H1 (cell line): Measurements from ENCODE around the gene CELF1. TPM values are rescaled to one million over a fixed set of nuclear protein-coding genes. Genes with fewer than 3 reads are reported as not detected.

Experiments used
- CBX8 ChIP-seq: fragments of 300-800, 300-1000 bp; sonication (generic); IDR thresholded peaks from 2 replicates; pipeline ENCODE4 v1.7.1; 2016; ENCODE audit warnings: low read depth, low read length, borderline replicate concordance
- CHD7 ChIP-seq: fragments of 300-600 bp; sonication (generic); IDR thresholded peaks from 2 replicates; pipeline ENCODE4 v1.7.1; 2012; ENCODE audit warnings: low read length, moderate library complexity, mild to moderate bottlenecking, inconsistent platforms; ENCODE audit not compliant: insufficient replicate concordance
- FOSL1 ChIP-seq: IDR thresholded peaks from 2 replicates; pipeline ENCODE4 v1.6.1; 2011; ENCODE audit warnings: mild to moderate bottlenecking, low read depth, low read length, moderate library complexity; ENCODE audit not compliant: insufficient read depth
- KDM4A ChIP-seq: IDR thresholded peaks from one replicate; pipeline ENCODE4 v1.7.1; 2012; ENCODE audit warnings: low read depth, mild to moderate bottlenecking, moderate library complexity, low read length, inconsistent platforms; ENCODE audit not compliant: severe bottlenecking
- POU5F1 ChIP-seq: IDR thresholded peaks from 2 replicates; pipeline ENCODE4 v1.6.1; 2011; ENCODE audit warnings: low read depth, mild to moderate bottlenecking, low read length, moderate library complexity
- RXRA ChIP-seq: IDR thresholded peaks from 2 replicates; pipeline ENCODE4 v1.6.1; 2011; ENCODE audit warnings: low read depth, mild to moderate bottlenecking, low read length, moderate library complexity; ENCODE audit not compliant: insufficient read depth
- SP4 ChIP-seq: IDR thresholded peaks from 2 replicates; pipeline ENCODE4 v1.6.1; 2012; ENCODE audit warnings: low read length, inconsistent platforms
- SUZ12 ChIP-seq: fragments of 200-600 bp; sonication (generic); IDR thresholded peaks from 2 replicates; pipeline ENCODE4 v1.6.1; 2012; ENCODE audit warnings: mild to moderate bottlenecking, inconsistent platforms, low read length, moderate library complexity, mixed read lengths
- TAF7 ChIP-seq: optimal IDR thresholded peaks from 2 replicates; pipeline ENCODE3; 2011; ENCODE audit warnings: low read depth, mild to moderate bottlenecking, inconsistent platforms, low read length, moderate library complexity, borderline replicate concordance
- YY1 ChIP-seq: IDR thresholded peaks from 2 replicates; pipeline ENCODE4 v1.6.1; 2011; ENCODE audit warnings: low read depth, mild to moderate bottlenecking, low read length
- ZNF274 ChIP-seq: IDR thresholded peaks from 2 replicates; pipeline ENCODE4 v1.7.0; 2012; ENCODE audit warnings: low read length, borderline replicate concordance; ENCODE audit errors: extremely low read depth
- polyA plus RNA-seq, 7 experiments: library from polyadenylated mRNA; depleted of rRNA in 3 of 7; stranded (reverse) in 5 of 7; unstranded in 2 of 7; fragments of >200 nt in 5 of 7; fragments of 200-250 nt in 2 of 7; gene quantifications; 1 replicate in 5 of 7; 2 replicates in 1 of 7; 4 replicates in 1 of 7; pipeline versions ENCODE4 v1.2.1 to v1.2.3, GENCODE V29; 2011 to 2013; ENCODE audit warnings: missing spikeins in 2 of 7, mixed read lengths in 2 of 7
- total RNA-seq: library from RNA; stranded (reverse); fragmentation: NEBNext Ultra II Directional; extraction: Animal tissue kit (Norgen Biotek cat#: 25700); gene quantifications from 2 replicates; pipeline ENCODE4 v1.2.1, GENCODE V29; 2021

The CELF1 gene
- total and polyA plus RNA-seq, 2 of the 8 experiments (the other 6 are each of a cell fraction or from before 2014, with no cell fraction given) = 131 to 197 TPM

- no peak for TF ChIP-seq CHD7
- TF ChIP-seq RXRA = no peak
- TF ChIP-seq POU5F1 = no peak
- TF ChIP-seq SP4 = no peak
- TF ChIP-seq FOSL1 = no peak
- no peak for TF ChIP-seq CBX8
- no peak for TF ChIP-seq KDM4A
- TF ChIP-seq ZNF274 = no peak
- TF ChIP-seq YY1 = no peak
- no peak for TF ChIP-seq TAF7
- TF ChIP-seq SUZ12 = no peak
Measured at GRCh38 chr11:47443817-47444216, 109.1 kb downstream of the CELF1 start (continued).
